ENCODE measurements around the gene OR6B1. TPM values are rescaled to one million over a fixed set of nuclear protein-coding genes. Genes with fewer than 3 reads are reported as not detected.

OR6B1 gene
- total and polyA plus RNA-seq, 2 donors (not counting 1 experiment from before 2014, with no cell fraction given): not detected

DNA sequence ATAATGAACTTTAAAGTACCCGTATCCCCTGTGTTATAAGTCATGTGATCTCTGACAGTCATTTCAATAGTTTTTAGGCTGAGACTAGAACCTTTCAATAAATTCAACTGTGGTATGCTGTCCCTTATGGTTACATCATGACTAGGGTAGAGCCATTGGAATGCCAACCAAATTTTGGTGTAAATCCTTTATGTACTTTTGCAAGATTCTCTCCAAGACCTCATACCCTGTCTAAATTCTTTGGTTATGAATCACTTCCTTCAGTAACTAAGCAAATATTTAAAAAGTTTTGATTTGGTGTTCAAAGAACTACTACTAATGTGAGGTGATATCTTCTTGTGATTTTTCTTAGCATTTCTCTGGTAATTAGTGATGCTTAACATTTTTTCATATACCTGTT is 20.8 kb upstream of the OR6B1 start:
- Histone ChIP-seq H3K9ac (ENCODE audit: low read length) (no peak overlapping the region), H2AFZ (ENCODE audit: insufficient read depth, low read depth, low read length, poor library complexity, severe bottlenecking) (no peak overlapping the region), H3K27me3 (replicated peaks in 1 of 4; ENCODE audit: control extremely low read depth in 1 of 4, control insufficient read depth in 3 of 4, insufficient read depth in 4 of 4, low read length in 3 of 4) (peaks cover 0 to 6% (median 0%) of the 10 kb centered on the region in 4 experiments), H3K4me3 (ENCODE audit: control extremely low read depth in 1 of 5, extremely low read depth in 1 of 5, insufficient read depth in 1 of 5, low read depth in 2 of 5, low read length in 4 of 5) (no peak overlapping the region), H3K79me2 (ENCODE audit: control insufficient read depth, insufficient read depth, low read length) (no peaks in the 10 kb centered on the region), H3K27ac (ENCODE audit: low read length in 2 of 2) (no peak overlapping the region), H3K9me3 (ENCODE audit: control extremely low read depth in 1 of 3, control insufficient read depth in 2 of 3, insufficient read depth in 1 of 3, low read length in 2 of 3) (peaks cover 0 to 3% (median 0%) of the 10 kb centered on the region in 3 donors), H4K20me1 (ENCODE audit: control insufficient read depth, insufficient read depth, low read length, poor library complexity, severe bottlenecking) (no peaks in the 10 kb centered on the region), H3K36me3 (replicated peaks in 1 of 2; ENCODE audit: control extremely low read depth in 1 of 2, control insufficient read depth in 1 of 2, extremely low read depth in 1 of 2, insufficient read depth in 2 of 2, low read length in 1 of 2) (no peaks in the 10 kb centered on the region), H3K4me2 (replicated peaks; ENCODE audit: low read depth, low read length, poor library complexity, severe bottlenecking) (no peak overlapping the region), H3K4me1 (ENCODE audit: control insufficient read depth in 2 of 2, insufficient read depth in 2 of 2, low read length in 2 of 2) (no peaks in the 10 kb centered on the region)
- Mint-ChIP-seq H3K4me3 (no peak overlapping the region), H3K4me1 (no peaks in the 10 kb centered on the region), H3K9me3 (ENCODE audit: insufficient read depth) (peaks cover 2% of the 10 kb centered on the region), H3K27me3 (peaks cover 2% of the 10 kb centered on the region), H3K27ac (no peak overlapping the region)
- TF ChIP-seq CTCF (IDR thresholded peaks at IDR 0.05): no peak
- TF ChIP-seq EZH2 (IDR thresholded peaks at IDR 0.05; ENCODE audit: borderline replicate concordance, insufficient read depth, low read depth, low read length, poor library complexity, severe bottlenecking): no peak
- CTCF ChIA-PET: no interaction called here
- ATAC-seq (ENCODE audit: low read depth): no peak
- no CpG with 5 or more reads among the region's 1 CpG for whole genome bisulfite sequencing (ENCODE audit: insufficient coverage)
- intact Hi-C loops (cut with micrococcal nuclease): no loop called here
- DNase-seq: no peak
- POLR2A ChIA-PET: no interaction called here

GRCh38 chr7:143979998-143980397 is 20.1 kb upstream of the OR6B1 start:
- H3K27me3 ChIP-seq (replicated peaks in 1 of 4; ENCODE audit: control extremely low read depth in 1 of 4, control insufficient read depth in 3 of 4, insufficient read depth in 4 of 4, low read length in 3 of 4): peaks cover 0 to 6% (median 0%) of the 10 kb centered on the region in 4 experiments
- no peak overlapping the region for H3K27ac ChIP-seq (ENCODE audit: low read length in 2 of 2)
- Mint-ChIP-seq H3K27ac (no peak overlapping the region), H3K9me3 (ENCODE audit: insufficient read depth) (peaks cover 2% of the 10 kb centered on the region), H3K4me1 (no peaks in the 10 kb centered on the region), H3K27me3 (peaks cover 2% of the 10 kb centered on the region), H3K4me3 (no peak overlapping the region)
- ChIA-PET POLR2A (no interaction called here), CTCF (no interaction called here)
- H3K4me2 ChIP-seq (replicated peaks; ENCODE audit: low read depth, low read length, poor library complexity, severe bottlenecking): no peak overlapping the region
- H3K4me3 ChIP-seq (ENCODE audit: control extremely low read depth in 1 of 5, extremely low read depth in 1 of 5, insufficient read depth in 1 of 5, low read depth in 2 of 5, low read length in 4 of 5): no peak overlapping the region
- ATAC-seq (ENCODE audit: low read depth): no peak
- H3K36me3 ChIP-seq (replicated peaks in 1 of 2; ENCODE audit: control extremely low read depth in 1 of 2, control insufficient read depth in 1 of 2, extremely low read depth in 1 of 2, insufficient read depth in 2 of 2, low read length in 1 of 2): no peaks in the 10 kb centered on the region
- intact Hi-C loops (cut with micrococcal nuclease): no loop called here
- no peak overlapping the region for H3K9ac ChIP-seq (ENCODE audit: low read length)
- no peak overlapping the region for H2AFZ ChIP-seq (ENCODE audit: insufficient read depth, low read depth, low read length, poor library complexity, severe bottlenecking)
- TF ChIP-seq EZH2 (IDR thresholded peaks at IDR 0.05; ENCODE audit: borderline replicate concordance, insufficient read depth, low read depth, low read length, poor library complexity, severe bottlenecking) (no peak), CTCF (IDR thresholded peaks at IDR 0.05) (no peak)
- H3K9me3 ChIP-seq (ENCODE audit: control extremely low read depth in 1 of 3, control insufficient read depth in 2 of 3, insufficient read depth in 1 of 3, low read length in 2 of 3): peaks cover 0 to 3% (median 0%) of the 10 kb centered on the region in 3 donors
- H3K79me2 ChIP-seq (ENCODE audit: control insufficient read depth, insufficient read depth, low read length): no peaks in the 10 kb centered on the region
- WGBS (ENCODE audit: insufficient coverage): no CpG with 5 or more reads among the region's 2 CpGs
- no peaks in the 10 kb centered on the region for H3K4me1 ChIP-seq (ENCODE audit: control insufficient read depth in 2 of 2, insufficient read depth in 2 of 2, low read length in 2 of 2)
- H4K20me1 ChIP-seq (ENCODE audit: control insufficient read depth, insufficient read depth, low read length, poor library complexity, severe bottlenecking): no peaks in the 10 kb centered on the region
- no peak for DNase-seq
